HCT116 (cell line): ENCODE data around the gene HOXB9. TPM values are rescaled to one million over a fixed set of nuclear protein-coding genes. Genes with fewer than 3 reads are reported as not detected.

Experiments
- CTCF ChIP-seq, 3 experiments: fragments of 200-600 bp in 1 of 3; sonication (generic) in 1 of 3; IDR thresholded peaks in 2 of 3; conservative IDR thresholded peaks in 1 of 3; 2 replicates each; pipeline ENCODE4 v1.5.1; 2012 to 2017; ENCODE audit warnings: low read depth in 2 of 3, low read length in 2 of 3, antibody characterized with exemption in 1 of 3, borderline replicate concordance in 1 of 3, control low read depth in 1 of 3, mild to moderate bottlenecking in 1 of 3, mixed read lengths in 1 of 3, mixed run types in 1 of 3, moderate library complexity in 1 of 3; ENCODE audit not compliant: insufficient read depth in 1 of 3
- MAX ChIP-seq: IDR thresholded peaks from 2 replicates; pipeline ENCODE4 v1.6.1; 2012
- REST ChIP-seq: IDR thresholded peaks from 2 replicates; pipeline ENCODE4 v1.6.1; 2012; ENCODE audit warnings: low read depth
- SIN3A ChIP-seq: IDR thresholded peaks from 2 replicates; pipeline ENCODE4 v1.6.1; 2012; ENCODE audit warnings: low read depth
- TCF7L2 ChIP-seq: IDR thresholded peaks from 2 replicates; pipeline ENCODE4 v1.7.0; 2011; ENCODE audit warnings: borderline replicate concordance, inconsistent platforms; ENCODE audit not compliant: insufficient read depth, insufficient read length; ENCODE audit errors: extremely low read depth
- ZNF274 ChIP-seq: fragments of 200-500 bp; sonication (Bioruptor generic); IDR thresholded peaks from 2 replicates; pipeline ENCODE4 v1.6.1; 2014; ENCODE audit warnings: mild to moderate bottlenecking, low read depth, low read length, inconsistent platforms
- total RNA-seq: library from RNA; stranded (reverse); gene quantifications from one replicate; pipeline ENCODE4 v1.2.1, GENCODE V29; 2021; ENCODE audit not compliant: unreplicated experiment

Gene HOXB9
- total RNA-seq, 1 experiment from 2014 or later: 40.1 TPM

GRCh38 chr17:48605409-48605919, 20.7 kb downstream of the HOXB9 start (continued):
- TF ChIP-seq REST (no peak), SIN3A (no peak), MAX (no peak), TCF7L2 (no peak), CTCF (IDR thresholded peaks at IDR 0.05 in 2 of 3, conservative IDR thresholded peaks at IDR 0.05 in 1 of 3; ENCODE audit: borderline replicate concordance in 1 of 3, insufficient read depth in 1 of 3, low read depth in 2 of 3, low read length in 2 of 3) (no peak), ZNF274 (no peak)
- TF ChIP-seq, all 23 proteins: peak for 0
